Endothelial cell of umbilical vein (primary cell): ENCODE measurements around the gene PTGR3. TPM values are rescaled to one million over a fixed set of nuclear protein-coding genes. Genes with fewer than 3 reads are reported as not detected.

Experiments
- BruUV-seq: library from RNA; stranded (reverse); fragments of 400-500 nt; replicated peaks from 2 replicates; lab custom pipeline; 2021; lab: Mats Ljungman, UMichigan
- CTCF ChIA-PET: fragments of 300-600, 350-600 bp; sonication (Branson Sonifier 250); formaldehyde crosslinking; loops from one replicate; lab custom pipeline; 2021; ENCODE audit warnings: antibody characterized with exemption, inconsistent platforms; lab: Charles Lee
- POLR2A ChIA-PET: fragments of 300-600, 350-600 bp; sonication (Branson Sonifier 250); formaldehyde crosslinking; loops from one replicate; lab custom pipeline; 2021; ENCODE audit warnings: antibody characterized with exemption, inconsistent platforms; lab: Charles Lee
- DNase-seq: peaks from one replicate; pipeline ENCODE4 v3.0.0-alpha.2; 2011; ENCODE audit warnings: low read depth, low spot score
- FAIRE-seq: peaks from 2 replicates; lab custom pipeline; 2011; peaks lifted over from hg19 to GRCh38; lab: Jason Lieb, UNC
- H2AFZ ChIP-seq: 2 replicates; pipeline ENCODE4 v1.6.0; 2012; ENCODE audit warnings: low read depth, low read length, control low read depth, inconsistent platforms
- H3K27ac ChIP-seq: 2 replicates; pipeline ENCODE4 v1.5.1; 2011; ENCODE audit warnings: low read depth, mild to moderate bottlenecking, control low read depth, low read length, moderate library complexity; ENCODE audit not compliant: insufficient read depth
- H3K27me3 ChIP-seq, 2 experiments: 2 replicates each; pipeline versions ENCODE4 v1.6.0 to v1.6.1; 2011; ENCODE audit warnings: low read length in 2 of 2, mixed read lengths in 1 of 2; ENCODE audit not compliant: control insufficient read depth in 2 of 2, insufficient read depth in 2 of 2
- H3K36me3 ChIP-seq, 2 experiments: 2 replicates in 1 of 2; 3 replicates in 1 of 2; pipeline ENCODE4 v1.5.1; 2011; ENCODE audit warnings: low read length in 2 of 2, mild to moderate bottlenecking in 1 of 2, moderate library complexity in 1 of 2; ENCODE audit not compliant: control insufficient read depth in 2 of 2, insufficient read depth in 2 of 2; ENCODE audit errors: extremely low read depth in 1 of 2
- H3K4me1 ChIP-seq: 3 replicates; pipeline ENCODE4 v1.5.1; 2011; ENCODE audit warnings: mild to moderate bottlenecking, low read length; ENCODE audit not compliant: control insufficient read depth, insufficient read depth; ENCODE audit errors: extremely low read depth
- H3K4me2 ChIP-seq: 2 replicates; pipeline ENCODE4 v1.6.1; 2011; ENCODE audit warnings: low read length, control low read depth, mixed read lengths; ENCODE audit not compliant: insufficient read depth
- H3K4me3 ChIP-seq, 3 experiments: fragments of 200-600 bp in 1 of 3; sonication (generic), shearing (Covaris generic) in 1 of 3; replicated peaks in 1 of 3; 2 replicates each; pipeline ENCODE4 v1.5.1; 2011 to 2016; ENCODE audit warnings: control low read depth in 3 of 3, low read length in 3 of 3, mild to moderate bottlenecking in 2 of 3, inconsistent platforms in 1 of 3, low read depth in 1 of 3, moderate library complexity in 1 of 3; ENCODE audit not compliant: insufficient read depth in 1 of 3
- H3K79me2 ChIP-seq: 2 replicates; pipeline ENCODE4 v1.6.0; 2012; ENCODE audit warnings: low read length, inconsistent platforms; ENCODE audit not compliant: control insufficient read depth, insufficient read depth
- H3K9ac ChIP-seq: replicated peaks from 2 replicates; pipeline ENCODE3; 2011; ENCODE audit warnings: low read length, control low read depth; ENCODE audit not compliant: insufficient read depth; ENCODE audit errors: extremely low read depth
- H3K9me1 ChIP-seq: replicated peaks from 3 replicates; pipeline ENCODE4 v1.6.0; 2011; ENCODE audit warnings: mild to moderate bottlenecking, low read length; ENCODE audit not compliant: control insufficient read depth, insufficient read depth; ENCODE audit errors: extremely low read depth
- H3K9me3 ChIP-seq: replicated peaks from 2 replicates; pipeline ENCODE4 v1.5.1; 2012; ENCODE audit warnings: low read length, inconsistent platforms; ENCODE audit not compliant: control insufficient read depth, insufficient read depth
- H4K20me1 ChIP-seq: replicated peaks from 2 replicates; pipeline ENCODE3; 2011; ENCODE audit warnings: mild to moderate bottlenecking, low read length; ENCODE audit not compliant: control insufficient read depth, insufficient read depth; ENCODE audit errors: extremely low read depth
- EZH2 ChIP-seq: IDR thresholded peaks from 2 replicates; pipeline ENCODE4 v1.6.1; 2012; ENCODE audit warnings: borderline replicate concordance, low read depth, mild to moderate bottlenecking, moderate library complexity, low read length, inconsistent platforms; ENCODE audit not compliant: severe bottlenecking
- FOS ChIP-seq: IDR thresholded peaks from 2 replicates; pipeline ENCODE4 v1.6.1; 2011; ENCODE audit warnings: mild to moderate bottlenecking, low read length, moderate library complexity, borderline replicate concordance; ENCODE audit not compliant: insufficient read depth
- GATA2 ChIP-seq: IDR thresholded peaks from 2 replicates; pipeline ENCODE4 v1.7.0; 2011; ENCODE audit warnings: low read depth, mild to moderate bottlenecking, moderate library complexity, mixed read lengths, low read length; ENCODE audit not compliant: insufficient read length, insufficient read depth
- JUN ChIP-seq: IDR thresholded peaks from 2 replicates; pipeline ENCODE4 v1.6.1; 2011; ENCODE audit warnings: borderline replicate concordance, low read depth; ENCODE audit not compliant: insufficient read length, insufficient read depth
- MAX ChIP-seq: IDR thresholded peaks from 2 replicates; pipeline ENCODE4 v1.6.1; 2011; ENCODE audit not compliant: insufficient read depth, insufficient read length
- MYC ChIP-seq: IDR thresholded peaks from one replicate; pipeline ENCODE4 v1.6.1; 2011; ENCODE audit warnings: mild to moderate bottlenecking, low read depth, low read length
- POLR2A ChIP-seq: IDR thresholded peaks from 2 replicates; pipeline ENCODE4 v1.6.1; 2012; ENCODE audit warnings: low read depth, mild to moderate bottlenecking, control low read depth, low read length
- POLR2AphosphoS5 ChIP-seq: IDR thresholded peaks from 2 replicates; pipeline ENCODE4 v1.6.1; 2012; ENCODE audit warnings: low read depth, mild to moderate bottlenecking, control low read depth, low read length, moderate library complexity; ENCODE audit not compliant: insufficient read depth
- dilution Hi-C: fragments of 300-500 bp; cut with MboI; formaldehyde crosslinking; loops from one replicate; pipeline ENCODE4 v1.15.0; 2019; ENCODE audit warnings: low sequenced_read_pairs; ENCODE audit not compliant: extremely low pct_ligation_motif_present
- intact Hi-C: fragments of 100-400 bp; cut with micrococcal nuclease; formaldehyde crosslinking; loops from one replicate; pipeline ENCODE4 v1.10.0; 2022
- polyA plus RNA-seq, 4 experiments: library from polyadenylated mRNA; depleted of rRNA in 3 of 4; stranded (reverse) in 3 of 4; unstranded in 1 of 4; fragments of >200 nt; gene quantifications; 2 replicates each; pipeline versions ENCODE4 v1.2.1 to v1.2.3, GENCODE V29; 2011 to 2012; ENCODE audit warnings: missing spikeins in 1 of 4
- total RNA-seq: library from RNA; stranded (reverse); gene quantifications from 2 replicates; pipeline ENCODE4 v1.2.3, GENCODE V29; 2021
- TF ChIP-seq, protein P1 (sequence below), 2 donors: IDR thresholded peaks; 1 replicate in 1 of 2; 2 replicates in 1 of 2; pipeline ENCODE4 v1.5.1; 2011; ENCODE audit warnings: low read length in 2 of 2, mild to moderate bottlenecking in 2 of 2, moderate library complexity in 2 of 2, control low read depth in 1 of 2, inconsistent platforms in 1 of 2, low read depth in 1 of 2; ENCODE audit not compliant: insufficient read depth in 1 of 2; ENCODE audit errors: extremely low read depth in 1 of 2

PTGR3 gene
- total and polyA plus RNA-seq, 2 donors (not counting 3 experiments of a cell fraction or from before 2014, with no cell fraction given): 13.9 to 21.9 TPM

DNA sequence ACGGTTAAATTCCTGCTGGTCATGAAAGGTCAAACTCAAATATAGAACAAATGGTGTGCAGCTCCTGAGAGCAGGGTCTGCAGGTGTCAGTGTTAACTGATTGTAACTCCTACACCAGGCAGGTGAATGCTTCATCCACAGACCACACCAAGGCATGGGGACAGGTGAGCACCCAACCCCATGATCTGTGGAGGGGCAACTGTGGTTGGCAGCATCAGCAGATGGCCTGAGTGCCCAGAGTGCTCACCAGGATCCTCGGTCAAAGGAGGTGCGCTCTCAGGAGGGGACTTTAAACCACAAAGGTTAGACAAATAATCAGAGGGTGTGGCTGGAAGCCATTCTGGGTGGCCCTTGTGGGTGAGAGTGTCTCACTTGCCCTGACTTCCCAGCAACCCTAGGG is 44.5 kb downstream of the PTGR3 start:
- ChIA-PET CTCF (interaction anchor here (2.0 kb wide), 1 partner anchor 9 kb away, joined by 7 read pairs; no protein-coding TSS in a partner anchor), POLR2A (no interaction called here)
- H3K9me1 ChIP-seq: no peaks in the 10 kb centered on the region
- DNase-seq (no peak), FAIRE-seq (no peak)
- no peaks in the 10 kb centered on the region for H3K4me1 ChIP-seq
- TF ChIP-seq MYC (no peak), POLR2A (no peak), EZH2 (no peak), FOS (no peak), JUN (no peak), POLR2AphosphoS5 (no peak), GATA2 (no peak), MAX (no peak)
- TF ChIP-seq, protein P1, sequence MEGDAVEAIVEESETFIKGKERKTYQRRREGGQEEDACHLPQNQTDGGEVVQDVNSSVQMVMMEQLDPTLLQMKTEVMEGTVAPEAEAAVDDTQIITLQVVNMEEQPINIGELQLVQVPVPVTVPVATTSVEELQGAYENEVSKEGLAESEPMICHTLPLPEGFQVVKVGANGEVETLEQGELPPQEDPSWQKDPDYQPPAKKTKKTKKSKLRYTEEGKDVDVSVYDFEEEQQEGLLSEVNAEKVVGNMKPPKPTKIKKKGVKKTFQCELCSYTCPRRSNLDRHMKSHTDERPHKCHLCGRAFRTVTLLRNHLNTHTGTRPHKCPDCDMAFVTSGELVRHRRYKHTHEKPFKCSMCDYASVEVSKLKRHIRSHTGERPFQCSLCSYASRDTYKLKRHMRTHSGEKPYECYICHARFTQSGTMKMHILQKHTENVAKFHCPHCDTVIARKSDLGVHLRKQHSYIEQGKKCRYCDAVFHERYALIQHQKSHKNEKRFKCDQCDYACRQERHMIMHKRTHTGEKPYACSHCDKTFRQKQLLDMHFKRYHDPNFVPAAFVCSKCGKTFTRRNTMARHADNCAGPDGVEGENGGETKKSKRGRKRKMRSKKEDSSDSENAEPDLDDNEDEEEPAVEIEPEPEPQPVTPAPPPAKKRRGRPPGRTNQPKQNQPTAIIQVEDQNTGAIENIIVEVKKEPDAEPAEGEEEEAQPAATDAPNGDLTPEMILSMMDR (IDR thresholded peaks at IDR 0.05; ENCODE audit: extremely low read depth in 1 of 2, insufficient read depth in 1 of 2, low read depth in 1 of 2, low read length in 2 of 2): no peak
- H3K4me2 ChIP-seq: no peak overlapping the region
- dilution Hi-C loops (no loop called here), intact Hi-C loops (no loop called here)
- H3K4me3 ChIP-seq: no peak overlapping the region
- H3K27ac ChIP-seq: no peak overlapping the region
- H4K20me1 ChIP-seq: no peaks in the 10 kb centered on the region
- no peaks in the 10 kb centered on the region for H3K36me3 ChIP-seq
- H3K27me3 ChIP-seq: peaks cover 0 to 5% of the 10 kb centered on the region in 2 experiments
- H3K9me3 ChIP-seq: no peaks in the 10 kb centered on the region
- H2AFZ ChIP-seq: no peak overlapping the region
- no peak overlapping the region for H3K9ac ChIP-seq
- no peaks in the 10 kb centered on the region for H3K79me2 ChIP-seq
- no TSS peak for BruUV-seq
